HG03135 (cell line): ENCODE measurements around the gene VIL1.

ENCODE experiments used
- ATAC-seq: cut with Tn5 transposase; IDR thresholded peaks from one replicate; pipeline ENCODE4 v1.9.1; 2021; ENCODE audit warnings: mild to moderate bottlenecking, moderate library complexity; ENCODE audit not compliant: unreplicated experiment

VIL1 gene

DNA sequence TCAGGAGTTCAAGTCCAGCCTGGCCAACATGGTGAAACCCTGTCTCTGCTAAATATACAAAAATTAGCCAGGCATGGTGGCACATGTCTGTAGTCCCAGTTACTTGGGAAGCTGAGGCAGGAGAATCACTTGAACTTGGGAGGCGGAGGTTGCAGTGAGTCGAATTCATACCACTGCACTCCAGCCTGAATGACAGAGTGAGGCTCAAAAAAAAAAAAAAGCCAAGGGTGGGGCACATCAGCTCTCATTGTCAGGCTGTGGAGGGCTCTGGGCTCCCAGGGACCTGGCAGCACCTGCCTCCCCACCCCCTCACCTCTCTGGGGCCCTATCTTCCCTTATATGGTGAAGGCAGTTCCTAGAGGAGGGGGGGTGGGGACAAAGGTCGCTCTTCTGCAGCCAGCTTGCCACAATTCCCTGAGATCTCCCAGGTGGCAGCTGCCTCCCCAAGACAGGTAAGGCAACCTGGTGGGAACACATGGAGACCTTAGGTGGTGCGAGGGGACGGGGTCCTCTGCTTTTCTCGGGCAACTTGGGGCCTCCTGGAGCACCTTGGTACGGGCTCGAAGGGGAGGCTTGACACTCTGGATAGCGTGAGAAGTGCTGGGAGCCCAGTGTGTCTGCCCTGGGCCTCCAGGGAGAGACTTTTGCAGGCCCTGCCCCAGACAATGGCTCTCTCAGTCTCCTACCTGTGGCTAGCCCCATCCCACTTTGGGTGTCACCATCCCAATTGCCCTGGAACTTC lies at the start of gene VIL1:
TSS of gene VIL1 (plus strand) at position 407 of the 742 bp plus-strand sequence. CDS start 4,656 bp downstream, outside the sequence.
- ATAC-seq = no peak

DNA sequence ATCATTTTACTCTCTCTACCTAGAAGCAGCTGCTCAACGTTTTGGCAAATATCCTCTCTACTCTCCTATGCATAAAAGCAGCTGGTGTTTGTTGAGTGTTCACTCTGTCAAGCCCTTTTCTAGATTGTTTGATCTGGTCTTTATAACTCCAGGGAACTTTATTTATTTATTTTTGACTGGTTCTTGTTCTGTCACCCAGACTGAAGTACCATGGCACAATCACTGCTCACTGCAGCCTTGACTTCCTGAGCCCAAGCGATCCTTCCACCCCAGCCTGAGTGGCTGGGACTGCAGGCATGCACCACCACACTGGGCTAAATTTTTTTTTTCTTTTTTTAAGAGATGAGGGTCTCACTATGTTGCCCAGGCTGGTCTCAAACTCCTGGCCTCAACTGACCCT lies 49.6 kb upstream of the VIL1 start:
- no peak for ATAC-seq

DNA sequence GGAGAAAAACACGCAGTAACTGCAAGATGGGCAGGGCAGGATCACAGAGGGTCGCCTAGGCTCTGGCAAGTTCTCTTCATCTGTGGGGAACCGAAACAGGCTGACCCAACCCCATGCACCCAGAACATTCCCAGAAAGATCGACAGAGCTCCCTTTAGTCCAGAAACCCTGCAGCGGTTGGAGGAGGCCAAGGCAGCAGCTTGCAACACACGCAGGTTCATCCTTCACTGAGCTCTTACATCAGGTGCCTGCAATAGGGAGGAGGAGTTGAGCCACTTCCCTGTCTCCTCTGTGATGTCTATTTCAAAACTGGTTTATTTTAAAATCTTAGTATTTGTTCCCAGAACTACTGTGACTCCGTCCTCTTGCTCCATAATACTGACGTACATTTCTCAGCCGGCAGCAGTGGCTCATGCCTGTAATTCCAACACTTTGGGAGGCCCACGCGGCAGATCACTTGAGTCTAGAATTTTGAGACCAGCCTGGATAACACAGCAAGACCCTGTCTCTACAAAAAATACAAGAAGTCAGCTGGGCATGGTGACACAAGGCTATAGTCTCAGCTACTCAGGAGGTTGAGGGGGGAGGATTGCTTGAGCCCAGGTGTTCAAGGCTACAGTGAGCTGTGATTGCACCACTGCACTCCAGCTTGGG lies 48.4 kb upstream of the VIL1 start:
- no peak for ATAC-seq

DNA sequence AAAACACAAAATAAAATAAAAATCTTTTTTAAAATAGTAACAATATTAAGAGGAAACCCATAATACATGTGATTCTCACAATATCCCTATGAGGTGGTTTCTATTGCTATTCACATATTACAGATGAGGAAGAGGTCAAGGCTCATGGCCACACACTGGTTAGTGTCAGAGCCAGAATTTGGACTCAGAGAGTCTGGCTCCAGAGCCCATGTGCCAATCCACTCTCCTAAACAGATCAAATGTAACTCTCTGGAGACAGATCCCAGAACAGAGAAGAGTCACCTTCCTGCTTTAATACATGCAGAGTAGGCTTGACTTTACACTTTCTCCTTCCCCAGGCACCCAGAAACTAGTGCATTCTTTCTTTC lies 47.0 kb upstream of the VIL1 start:
- no peak for ATAC-seq

DNA sequence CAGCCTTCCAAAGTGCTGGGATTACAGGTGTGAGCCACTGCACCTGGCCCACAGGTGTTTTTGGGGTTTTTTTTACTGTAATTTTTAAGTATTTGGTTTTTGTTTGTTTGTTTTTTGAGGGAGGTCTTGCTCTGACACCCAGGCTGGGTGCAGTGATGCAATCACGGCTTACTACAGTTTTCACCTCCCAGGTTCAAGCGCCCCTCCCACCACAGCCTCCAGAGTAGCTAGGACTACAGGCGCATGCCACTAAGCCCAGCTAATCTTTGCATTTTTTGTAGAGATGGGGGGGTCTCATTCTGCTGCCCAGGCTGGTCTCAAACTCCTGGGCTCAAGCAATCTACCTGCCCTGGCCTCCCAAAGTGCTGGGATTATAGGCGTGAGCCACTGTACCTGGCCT lies 44.1 kb upstream of the VIL1 start:
- no peak for ATAC-seq

DNA sequence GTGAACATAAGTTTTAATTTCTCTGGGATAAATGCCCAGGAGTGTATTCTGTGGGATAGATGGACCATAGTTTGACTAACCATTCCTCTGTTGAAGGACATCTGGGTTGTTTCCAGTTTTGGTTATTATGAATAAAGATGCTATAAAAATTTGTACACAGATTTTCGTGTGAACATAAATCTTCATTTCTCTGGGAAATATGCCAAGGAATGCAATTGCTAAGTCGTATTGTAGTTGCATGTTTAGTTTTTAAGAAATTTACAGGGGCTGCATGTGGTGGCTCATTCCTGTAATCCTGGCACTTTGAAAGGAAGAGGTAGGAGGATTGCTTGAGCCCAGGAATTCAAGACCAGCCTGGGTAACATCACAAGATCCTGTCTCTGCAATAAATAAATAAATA lies 43.7 kb upstream of the VIL1 start:
- ATAC-seq = no peak

DNA sequence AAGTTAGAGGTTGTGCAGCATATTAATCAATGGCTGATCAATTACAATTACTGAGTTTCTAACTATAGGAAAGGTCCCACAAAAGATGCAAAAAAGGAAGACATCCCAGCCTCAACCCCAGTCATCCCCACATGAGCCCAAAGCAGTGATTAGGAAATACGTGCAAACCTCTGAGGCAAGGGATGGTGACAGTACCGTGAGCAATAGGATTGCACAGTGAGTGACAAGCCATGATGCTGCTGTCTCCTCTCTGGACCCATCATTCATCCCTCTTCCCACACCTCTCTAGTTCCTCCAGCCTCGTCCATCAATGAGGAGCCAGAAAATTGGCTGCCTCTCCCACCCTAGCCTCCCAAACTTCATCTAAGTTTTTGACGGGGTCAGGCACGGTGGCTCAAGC lies 40.9 kb upstream of the VIL1 start:
- no peak for ATAC-seq

DNA sequence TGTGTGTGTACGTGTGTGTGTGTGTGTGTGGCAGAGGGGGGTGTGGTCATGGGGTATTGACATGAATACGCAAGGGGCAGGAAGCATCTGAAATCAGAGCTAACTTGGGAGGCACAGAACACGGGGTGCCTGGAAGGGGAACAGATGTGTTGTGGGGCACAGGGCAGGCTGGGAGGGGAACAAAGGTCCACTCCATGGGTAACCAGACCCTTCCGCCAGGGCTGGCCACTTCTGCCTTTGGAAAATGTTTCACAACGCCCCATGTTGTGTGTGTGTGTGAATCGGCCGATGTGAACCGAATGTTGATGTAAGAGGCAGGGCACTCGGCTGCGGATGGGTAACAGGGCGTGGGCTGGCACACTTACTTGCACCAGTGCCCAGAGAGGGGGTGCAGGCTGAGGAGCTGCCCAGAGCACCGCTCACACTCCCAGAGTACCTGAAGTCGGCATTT lies 37.0 kb upstream of the VIL1 start, which contains the start of gene SLC11A1:
TSS of gene SLC11A1 (plus strand) at position 358 of the 451 bp plus-strand sequence. CDS start 96 bp downstream, outside the sequence.
- no peak for ATAC-seq

DNA sequence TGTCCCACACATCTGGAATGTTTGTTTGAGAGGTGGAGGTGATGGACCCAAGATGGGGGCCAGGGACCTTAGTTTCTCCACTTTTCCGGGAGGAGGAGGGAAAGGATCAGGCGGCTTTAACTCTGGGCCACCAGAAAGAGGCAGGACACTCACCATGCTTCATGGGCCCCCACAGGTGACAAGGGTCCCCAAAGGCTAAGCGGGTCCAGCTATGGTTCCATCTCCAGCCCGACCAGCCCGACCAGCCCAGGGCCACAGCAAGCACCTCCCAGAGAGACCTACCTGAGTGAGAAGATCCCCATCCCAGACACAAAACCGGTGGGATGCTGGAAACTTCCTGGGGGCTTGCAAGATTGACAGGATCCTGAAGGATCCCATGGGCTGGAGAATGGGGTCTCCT lies 36.1 kb upstream of the VIL1 start:
- ATAC-seq = no peak

DNA sequence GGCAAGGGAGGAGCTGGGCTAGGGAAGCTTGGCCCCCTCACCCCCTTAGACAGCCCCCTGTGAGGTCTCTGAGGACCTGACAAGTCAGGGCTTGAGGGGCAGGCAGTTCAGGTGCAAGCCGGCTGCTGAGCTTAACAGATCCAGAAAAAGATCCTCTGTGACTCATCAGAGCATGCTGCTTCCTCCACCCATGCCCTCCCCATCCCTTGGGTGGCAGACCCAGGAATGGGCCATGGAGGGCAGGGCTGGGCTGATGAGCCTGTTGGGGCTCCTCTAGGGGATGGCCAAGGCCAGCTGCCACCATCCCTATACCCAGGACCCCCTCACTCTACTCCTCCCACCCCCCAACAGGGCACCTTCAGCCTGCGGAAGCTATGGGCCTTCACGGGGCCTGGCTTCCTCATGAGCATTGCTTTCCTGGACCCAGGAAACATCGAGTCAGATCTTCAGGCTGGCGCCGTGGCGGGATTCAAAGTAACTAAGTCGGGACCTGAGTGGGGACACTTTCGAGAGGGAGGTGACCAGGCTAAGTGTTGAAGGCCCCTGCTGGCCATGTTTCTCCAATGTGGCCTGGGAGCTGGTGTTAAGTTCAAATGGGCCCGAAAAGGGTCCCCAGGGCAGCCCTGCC lies 34.9 kb upstream of the VIL1 start:
- no peak for ATAC-seq

DNA sequence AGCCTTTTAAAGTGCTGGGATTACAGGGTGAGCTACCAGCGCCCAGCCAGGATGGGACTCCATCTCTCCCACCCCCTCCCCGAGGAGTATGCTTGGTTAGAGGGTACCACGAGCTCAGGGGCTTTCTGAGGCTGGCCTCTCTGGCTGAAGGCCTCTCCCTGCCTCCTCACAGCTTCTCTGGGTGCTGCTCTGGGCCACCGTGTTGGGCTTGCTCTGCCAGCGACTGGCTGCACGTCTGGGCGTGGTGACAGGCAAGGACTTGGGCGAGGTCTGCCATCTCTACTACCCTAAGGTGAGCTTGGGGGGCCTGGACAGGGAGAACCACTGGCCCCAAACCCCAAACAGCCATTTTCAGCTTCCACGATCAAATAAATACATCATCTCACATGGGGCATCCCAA lies 33.9 kb upstream of the VIL1 start:
- no peak for ATAC-seq

DNA sequence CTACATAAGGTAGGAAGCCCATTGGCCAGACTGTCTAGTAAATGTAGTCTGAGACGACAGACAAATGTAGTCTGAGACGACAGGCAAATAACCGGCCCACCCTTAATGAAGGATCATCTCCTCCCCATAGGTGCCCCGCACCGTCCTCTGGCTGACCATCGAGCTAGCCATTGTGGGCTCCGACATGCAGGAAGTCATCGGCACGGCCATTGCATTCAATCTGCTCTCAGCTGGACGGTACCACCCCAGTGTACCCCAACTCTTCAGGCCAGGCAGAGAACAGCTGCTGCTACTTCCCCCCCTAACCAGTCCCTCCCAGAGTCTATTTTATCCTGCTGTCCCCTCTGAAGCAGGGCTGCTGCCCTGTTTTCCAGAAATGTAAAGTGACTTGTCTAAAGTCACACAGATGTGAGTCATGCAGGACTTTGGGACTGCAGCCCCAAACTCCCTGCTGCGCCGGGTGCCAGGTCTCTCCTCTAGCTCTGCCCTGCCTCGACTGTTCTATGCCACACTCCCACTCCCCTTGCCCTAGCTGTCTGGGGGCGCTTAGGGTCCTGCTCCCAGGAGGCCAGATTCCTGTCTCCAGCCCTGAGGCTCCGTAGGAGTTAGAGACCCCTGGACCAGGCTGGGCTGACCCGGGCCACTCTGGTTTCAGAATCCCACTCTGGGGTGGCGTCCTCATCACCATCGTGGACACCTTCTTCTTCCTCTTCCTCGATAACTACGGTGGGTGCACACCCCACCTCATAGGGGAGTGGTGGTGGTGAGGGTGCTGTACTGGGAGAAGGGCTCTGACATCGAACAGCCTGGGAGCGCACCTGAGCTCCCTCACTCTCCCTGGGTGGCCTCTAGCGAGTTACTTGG lies 32.2 kb upstream of the VIL1 start:
- ATAC-seq = no peak

DNA sequence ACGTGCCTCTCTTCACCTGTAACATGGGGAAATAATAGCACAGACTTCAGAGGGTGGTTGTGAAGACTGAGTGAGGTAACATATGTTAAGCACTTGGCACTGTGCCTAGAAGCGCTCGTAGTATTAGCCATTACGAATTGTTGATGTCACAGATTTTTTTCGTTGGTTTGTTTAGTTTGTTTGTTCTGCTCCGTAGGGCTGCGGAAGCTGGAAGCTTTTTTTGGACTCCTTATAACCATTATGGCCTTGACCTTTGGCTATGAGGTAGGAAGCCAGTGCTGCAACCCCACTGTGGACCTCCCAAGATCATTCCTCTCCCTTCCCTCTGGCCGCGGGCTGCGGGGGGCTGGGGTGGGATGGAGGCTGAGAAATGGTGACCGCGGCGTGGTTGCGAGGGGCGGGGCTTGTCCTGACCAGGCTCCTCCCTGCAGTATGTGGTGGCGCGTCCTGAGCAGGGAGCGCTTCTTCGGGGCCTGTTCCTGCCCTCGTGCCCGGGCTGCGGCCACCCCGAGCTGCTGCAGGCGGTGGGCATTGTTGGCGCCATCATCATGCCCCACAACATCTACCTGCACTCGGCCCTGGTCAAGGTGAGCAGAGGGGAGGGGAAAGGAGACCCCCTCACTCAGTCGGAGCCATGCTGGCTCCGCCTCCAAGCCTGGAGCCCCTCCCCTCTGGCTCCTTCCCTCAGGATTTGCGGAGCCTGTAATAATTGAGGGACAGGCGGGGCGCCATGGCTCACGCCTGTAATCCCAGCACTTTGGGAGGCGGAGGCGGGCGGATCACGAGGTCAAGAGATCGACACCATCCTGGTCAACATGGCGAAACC lies 31.3 kb upstream of the VIL1 start:
- no peak for ATAC-seq

DNA sequence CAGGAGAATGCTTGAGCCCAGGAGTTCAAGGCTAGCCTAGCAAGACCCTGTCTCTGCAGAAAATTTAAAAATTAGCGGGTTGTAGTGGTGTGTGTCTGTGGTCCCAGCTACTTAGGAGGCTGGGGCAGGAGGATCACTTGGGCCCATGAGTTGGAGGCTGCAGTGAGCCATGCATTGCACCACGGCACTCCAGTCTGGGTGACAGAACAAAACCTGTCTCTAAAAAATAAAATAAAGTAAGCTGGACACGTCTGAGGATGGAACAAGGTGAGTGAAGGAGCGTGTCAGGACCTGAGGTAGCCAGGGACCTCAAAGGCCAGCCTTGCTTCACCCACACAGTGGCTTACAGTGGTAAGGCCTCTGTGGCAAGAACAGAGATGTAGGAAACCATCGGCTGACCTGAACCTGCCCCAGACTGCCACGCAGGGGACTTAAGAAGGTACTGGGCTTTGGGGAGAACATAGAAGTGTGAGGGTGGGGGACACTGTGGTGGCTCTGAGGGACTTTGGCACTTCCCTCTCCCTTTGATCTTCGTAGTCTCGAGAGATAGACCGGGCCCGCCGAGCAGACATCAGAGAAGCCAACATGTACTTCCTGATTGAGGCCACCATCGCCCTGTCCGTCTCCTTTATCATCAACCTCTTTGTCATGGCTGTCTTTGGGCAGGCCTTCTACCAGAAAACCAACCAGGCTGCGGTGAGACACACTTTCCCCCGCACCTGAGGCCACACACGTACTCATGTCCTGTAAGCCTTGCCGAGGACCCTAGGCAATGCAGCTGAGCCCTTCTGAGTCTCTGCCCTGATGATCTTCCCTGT lies 29.4 kb upstream of the VIL1 start:
- ATAC-seq = no peak

DNA sequence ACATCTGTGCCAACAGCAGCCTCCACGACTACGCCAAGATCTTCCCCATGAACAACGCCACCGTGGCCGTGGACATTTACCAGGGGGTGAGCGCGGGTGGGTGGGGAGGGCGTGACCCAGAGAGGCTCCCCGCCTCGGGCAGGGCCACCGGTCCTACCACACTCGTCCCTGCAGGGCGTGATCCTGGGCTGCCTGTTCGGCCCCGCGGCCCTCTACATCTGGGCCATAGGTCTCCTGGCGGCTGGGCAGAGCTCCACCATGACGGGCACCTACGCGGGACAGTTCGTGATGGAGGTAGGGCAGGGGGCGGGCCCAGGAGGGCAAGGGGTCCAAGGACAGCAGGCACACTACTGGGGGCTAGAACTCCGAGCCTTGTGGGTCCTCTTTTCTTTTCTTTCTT lies 27.7 kb upstream of the VIL1 start:
- no peak for ATAC-seq

DNA sequence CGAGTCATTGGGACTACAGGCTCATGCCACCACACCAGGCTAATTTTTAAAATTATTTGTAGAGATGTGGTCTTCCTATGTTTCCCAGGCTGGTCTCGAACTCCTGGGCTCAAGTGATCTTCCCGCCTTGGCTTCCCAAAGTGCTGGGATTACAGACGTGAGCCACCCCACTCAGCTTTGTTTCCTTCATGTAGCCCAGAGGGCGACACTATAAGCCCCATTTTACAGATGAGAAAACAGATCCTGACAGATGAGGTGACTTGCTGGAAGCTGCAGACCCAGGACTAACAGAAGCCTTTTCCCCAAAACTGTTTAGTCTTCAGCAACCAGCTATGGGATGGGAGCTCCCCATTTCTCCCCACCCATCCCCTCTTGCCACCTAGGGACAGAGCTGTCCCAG lies 26.5 kb upstream of the VIL1 start:
- no peak for ATAC-seq

DNA sequence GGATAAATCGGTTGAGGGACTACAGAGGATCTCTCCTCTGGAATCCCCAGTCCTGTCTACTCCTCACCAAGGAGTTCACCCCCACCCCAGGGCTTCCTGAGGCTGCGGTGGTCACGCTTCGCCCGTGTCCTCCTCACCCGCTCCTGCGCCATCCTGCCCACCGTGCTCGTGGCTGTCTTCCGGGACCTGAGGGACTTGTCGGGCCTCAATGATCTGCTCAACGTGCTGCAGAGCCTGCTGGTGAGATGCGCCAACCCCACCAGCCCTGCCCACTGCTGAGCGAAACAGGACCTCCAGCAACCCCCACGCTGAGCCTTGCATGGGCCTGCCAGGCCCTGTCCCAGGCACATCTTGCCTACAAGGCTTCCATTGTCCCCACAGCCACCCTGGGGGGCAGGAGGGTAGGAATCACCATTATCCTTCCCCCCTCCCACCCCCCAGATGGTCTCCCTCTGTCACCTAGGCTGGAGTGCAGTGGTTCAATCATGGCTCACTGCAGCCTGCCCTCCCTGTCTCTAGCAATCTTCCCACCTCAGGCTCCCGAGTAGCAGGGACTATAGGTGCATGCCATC lies 25.9 kb upstream of the VIL1 start:
- ATAC-seq = no peak

DNA sequence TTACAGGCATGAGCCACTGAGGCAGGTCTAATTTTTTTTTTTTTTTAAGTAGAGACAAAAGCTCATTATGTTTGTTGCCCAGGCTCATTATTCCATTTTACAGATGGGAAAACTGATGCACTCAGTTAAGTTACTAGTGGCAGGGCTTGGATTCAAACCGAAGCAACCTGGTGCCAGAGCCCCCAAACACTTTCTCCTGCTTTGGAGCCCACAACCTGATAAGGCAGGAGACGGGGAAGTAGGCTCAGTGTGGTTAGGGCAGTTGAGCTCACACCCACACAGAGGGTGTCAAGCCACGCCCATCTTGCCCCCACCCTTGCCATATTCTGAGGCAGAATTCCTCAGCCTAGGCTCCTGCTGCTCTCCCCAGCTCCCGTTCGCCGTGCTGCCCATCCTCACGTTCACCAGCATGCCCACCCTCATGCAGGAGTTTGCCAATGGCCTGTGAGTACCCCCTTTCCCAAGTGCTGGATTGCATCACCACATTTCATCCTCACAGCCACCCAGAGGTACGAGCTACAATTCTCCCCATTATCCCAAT lies 25.1 kb upstream of the VIL1 start:
- ATAC-seq = no peak
